ENCODE results near the gene SIGLEC10.

GRCh38 chr19:51391073-51391611 lies 26.3 kb downstream of the SIGLEC10 start:
- TF ChIP-seq EZH2 (IDR thresholded peaks at IDR 0.05; ENCODE audit: low read depth, unreplicated experiment) (no peak), CTCF (conservative IDR thresholded peaks at IDR 0.05; ENCODE audit: low read depth in 2 of 2) (no peak), JUNB (IDR thresholded peaks at IDR 0.05; ENCODE audit: unreplicated experiment) (no peak), EZH2phosphoT487 (IDR thresholded peaks at IDR 0.05; ENCODE audit: unreplicated experiment) (no peak), POLR2AphosphoS5 (IDR thresholded peaks at IDR 0.05; ENCODE audit: low read depth) (no peak), CREB1 (CRISPR knock-in tag; IDR thresholded peaks at IDR 0.05; ENCODE audit: low read depth) (no peak), NANOG (IDR thresholded peaks at IDR 0.05; ENCODE audit: borderline replicate concordance) (no peak), ETS1 (IDR thresholded peaks at IDR 0.05) (no peak)
